ENCODE measurements around the gene ANKRD42.
"Not testable (repeated sequence)": the region's sequence is repeated elsewhere in the genome, so short reads cannot be mapped to it uniquely, and the experiment has no call there.

The ANKRD42 gene

GRCh38 chr11:83174008-83174407, 19.5 kb upstream of the ANKRD42 start:
- DNase-seq, result no peak

- no peak for DNase-seq
Observed at GRCh38 chr11:83175815-83176214, 17.7 kb upstream of the ANKRD42 start.

GRCh38 chr11:83181815-83182214, 11.7 kb upstream of the ANKRD42 start:
- DNase-seq, result no peak

- no peak for DNase-seq
Observed at GRCh38 chr11:83185767-83186166, 7.7 kb upstream of the ANKRD42 start.

- no peak for DNase-seq
Observed at GRCh38 chr11:83187465-83187864, 6.0 kb upstream of the ANKRD42 start.

GRCh38 chr11:83191491-83191890, 2.0 kb upstream of the ANKRD42 start:
- DNase-seq, result no peak

- DNase-seq, result no peak
Observed at GRCh38 chr11:83191986-83192385, 1.5 kb upstream of the ANKRD42 start.

- no peak for DNase-seq
Observed at GRCh38 chr11:83192606-83193245, 786 bp upstream of the ANKRD42 start.

GRCh38 chr11:83194281-83195142, 1.0 kb downstream of the ANKRD42 start:
- DNase-seq, result no peak

GRCh38 chr11:83195143-83195466, 1.6 kb downstream of the ANKRD42 start:
- no peak for DNase-seq

- DNase-seq, result no peak
Observed at GRCh38 chr11:83195649-83196048, 2.1 kb downstream of the ANKRD42 start.

- no peak for DNase-seq
Observed at GRCh38 chr11:83200035-83200434, 6.5 kb downstream of the ANKRD42 start.

GRCh38 chr11:83205608-83206185, 12.2 kb downstream of the ANKRD42 start:
- DNase-seq, result no peak

- no peak for DNase-seq
Observed at GRCh38 chr11:83206221-83206620, 12.7 kb downstream of the ANKRD42 start.

- not testable (repeated sequence) for DNase-seq
Observed at GRCh38 chr11:83206771-83207382, 13.4 kb downstream of the ANKRD42 start.

GRCh38 chr11:83219095-83219494, 25.6 kb downstream of the ANKRD42 start:
- peak; percentile 30 for DNase-seq

GRCh38 chr11:83220260-83220659, 26.7 kb downstream of the ANKRD42 start:
- DNase-seq, result no peak

- no peak for DNase-seq
Observed at GRCh38 chr11:83221694-83222093, 28.2 kb downstream of the ANKRD42 start.

GRCh38 chr11:83222499-83222898, 29.0 kb downstream of the ANKRD42 start:
- DNase-seq, result no peak

GRCh38 chr11:83223457-83223856, 29.9 kb downstream of the ANKRD42 start:
- no peak for DNase-seq

GRCh38 chr11:83235825-83236224, 42.3 kb downstream of the ANKRD42 start:
- DNase-seq, result no peak

- no peak for DNase-seq
Observed at GRCh38 chr11:83238111-83238510, 44.6 kb downstream of the ANKRD42 start.

- DNase-seq, result peak; percentile 53
Observed at GRCh38 chr11:83241291-83241946, 47.9 kb downstream of the ANKRD42 start.

Measured in NCI-H526 treated with DMSO at 0.1 percent for 48 hours (cell line).